IMR-90 (cell line): Measurements from ENCODE around the gene SUGCT. TPM values are rescaled to one million over a fixed set of nuclear protein-coding genes. Genes with fewer than 3 reads are reported as not detected.
A peak's percentile ranks its signal among the peaks of the same experiment; 100 is the strongest.

ENCODE experiments used
- ATAC-seq: fragments of 200-7000 bp; cut with Tn5 transposase; 2 replicates; pipeline ENCODE4 v1.9.1; 2020; ENCODE audit warnings: low read depth, mild to moderate bottlenecking, moderate library complexity
- BruUV-seq: library from RNA; stranded (reverse); fragments of 400-500 nt; replicated peaks from 2 replicates; lab custom pipeline; 2021; lab: Mats Ljungman, UMichigan
- CTCF ChIA-PET: fragments of 300-600 bp; formaldehyde crosslinking; extraction: SDS; loops from one replicate; lab custom pipeline; 2021; ENCODE audit warnings: antibody characterized with exemption; lab: Yijun Ruan, JAX
- POLR2A ChIA-PET: fragments of 300-600 bp; sonication (Branson Sonifier 250); formaldehyde crosslinking; loops from one replicate; lab custom pipeline; 2022; ENCODE audit warnings: antibody characterized with exemption; ENCODE audit not compliant: unreplicated experiment; lab: Charles Lee
- DNase-seq: peaks from one replicate; pipeline ENCODE4 v3.0.0; 2013
- H2AFZ ChIP-seq: replicated peaks from 2 replicates; pipeline ENCODE3; 2013; ENCODE audit warnings: low read length, mild to moderate bottlenecking; ENCODE audit not compliant: poor library complexity
- H2AK5ac ChIP-seq: 2 replicates; pipeline ENCODE4 v1.6.1; 2013; ENCODE audit warnings: low read depth, low read length, inconsistent platforms
- H2AK9ac ChIP-seq: replicated peaks from 2 replicates; pipeline ENCODE3; 2013; ENCODE audit warnings: mild to moderate bottlenecking, low read depth, low read length, moderate library complexity; ENCODE audit not compliant: poor library complexity
- H2BK120ac ChIP-seq: 2 replicates; pipeline ENCODE4 v1.6.1; 2013; ENCODE audit warnings: low read depth, low read length, inconsistent platforms
- H2BK15ac ChIP-seq: 3 replicates; pipeline ENCODE4 v1.6.1; 2013; ENCODE audit warnings: low read depth, low read length, inconsistent platforms
- H2BK20ac ChIP-seq: 2 replicates; pipeline ENCODE4 v1.6.1; 2013; ENCODE audit warnings: low read depth, mild to moderate bottlenecking, inconsistent platforms, low read length, moderate library complexity
- H2BK5ac ChIP-seq: 2 replicates; pipeline ENCODE4 v1.6.1; 2013; ENCODE audit warnings: mild to moderate bottlenecking, low read depth, low read length, inconsistent platforms; ENCODE audit not compliant: poor library complexity, severe bottlenecking
- H3K14ac ChIP-seq: replicated peaks from 2 replicates; pipeline ENCODE4 v1.6.1; 2013; ENCODE audit warnings: low read depth, low read length, inconsistent platforms
- H3K18ac ChIP-seq: 2 replicates; pipeline ENCODE4 v1.6.1; 2013; ENCODE audit warnings: low read depth, low read length, control low read depth
- H3K23ac ChIP-seq: 2 replicates; pipeline ENCODE4 v1.6.1; 2013; ENCODE audit warnings: low read depth, low read length, inconsistent platforms
- H3K27ac ChIP-seq: 2 replicates; pipeline ENCODE4 v1.5.1; 2013; ENCODE audit warnings: mild to moderate bottlenecking, control low read depth, low read length; ENCODE audit not compliant: insufficient read depth
- H3K27me3 ChIP-seq: 2 replicates; pipeline ENCODE4 v1.6.1; 2013; ENCODE audit warnings: low read length; ENCODE audit not compliant: control insufficient read depth, insufficient read depth
- H3K36me3 ChIP-seq: 2 replicates; pipeline ENCODE4 v1.6.1; 2013; ENCODE audit warnings: low read length, mixed read lengths; ENCODE audit not compliant: control insufficient read depth, insufficient read depth
- H3K4ac ChIP-seq: 2 replicates; pipeline ENCODE4 v1.6.1; 2013; ENCODE audit warnings: low read depth, low read length, inconsistent platforms
- H3K4me1 ChIP-seq: 2 replicates; pipeline ENCODE4 v1.6.1; 2013; ENCODE audit warnings: low read length, mixed read lengths; ENCODE audit not compliant: control insufficient read depth, insufficient read depth
- H3K4me2 ChIP-seq: 2 replicates; pipeline ENCODE4 v1.6.1; 2013; ENCODE audit warnings: low read depth, mild to moderate bottlenecking, control low read depth, low read length, moderate library complexity
- H3K4me3 ChIP-seq: 2 replicates; pipeline ENCODE4 v1.5.1; 2013; ENCODE audit warnings: low read depth, mild to moderate bottlenecking, control low read depth, low read length, moderate library complexity; ENCODE audit not compliant: insufficient read depth
- H3K56ac ChIP-seq: 2 replicates; pipeline ENCODE4 v1.6.1; 2013; ENCODE audit warnings: low read length, inconsistent platforms; ENCODE audit not compliant: insufficient read depth; ENCODE audit errors: extremely low read depth
- H3K79me1 ChIP-seq, 2 experiments: 2 replicates each; pipeline ENCODE4 v1.6.1; 2013; ENCODE audit warnings: low read length in 2 of 2, inconsistent platforms in 1 of 2, low read depth in 1 of 2
- H3K9ac ChIP-seq: 2 replicates; pipeline ENCODE4 v1.6.1; 2013; ENCODE audit warnings: low read depth, low read length, control low read depth
- H3K9me1 ChIP-seq: 2 replicates; pipeline ENCODE4 v1.6.1; 2013; ENCODE audit warnings: low read length, inconsistent platforms; ENCODE audit not compliant: insufficient read depth
- H3K9me3 ChIP-seq: 2 replicates; pipeline ENCODE4 v1.6.1; 2013; ENCODE audit warnings: low read length; ENCODE audit not compliant: control insufficient read depth, insufficient read depth
- H4K20me1 ChIP-seq: 2 replicates; pipeline ENCODE4 v1.6.1; 2013; ENCODE audit warnings: low read length, inconsistent platforms; ENCODE audit not compliant: insufficient read depth
- H4K5ac ChIP-seq: 2 replicates; pipeline ENCODE4 v1.6.1; 2013; ENCODE audit warnings: mild to moderate bottlenecking, low read depth, low read length, control low read depth
- H4K8ac ChIP-seq, 2 experiments: 2 replicates each; pipeline ENCODE4 v1.6.1; 2013; ENCODE audit warnings: low read depth in 2 of 2, low read length in 2 of 2, control low read depth in 1 of 2, inconsistent platforms in 1 of 2
- H4K91ac ChIP-seq: 2 replicates; pipeline ENCODE4 v1.6.1; 2013; ENCODE audit warnings: low read depth, low read length, inconsistent platforms; ENCODE audit not compliant: insufficient read depth
- CEBPB ChIP-seq: IDR thresholded peaks from 2 replicates; pipeline ENCODE4 v1.6.1; 2012; ENCODE audit warnings: low read depth, low read length, improper control_type of control experiment
- CHD1 ChIP-seq: IDR thresholded peaks from 2 replicates; pipeline ENCODE4 v1.6.1; 2012; ENCODE audit warnings: low read depth, low read length, improper control_type of control experiment
- FOS ChIP-seq: fragments of 150-350 bp; IDR thresholded peaks from 2 replicates; pipeline ENCODE4 v1.6.1; 2016; ENCODE audit warnings: low read depth, low read length
- MAFK ChIP-seq: IDR thresholded peaks from 2 replicates; pipeline ENCODE4 v1.6.1; 2012; ENCODE audit warnings: low read depth, low read length, improper control_type of control experiment
- MAZ ChIP-seq: IDR thresholded peaks from 2 replicates; pipeline ENCODE4 v1.6.1; 2012; ENCODE audit warnings: low read depth, mild to moderate bottlenecking, low read length, improper control_type of control experiment, moderate library complexity, borderline replicate concordance
- MXI1 ChIP-seq: IDR thresholded peaks from 2 replicates; pipeline ENCODE4 v1.6.1; 2012; ENCODE audit warnings: low read depth, mild to moderate bottlenecking, low read length, moderate library complexity, borderline replicate concordance
- NFE2L2 ChIP-seq: fragments of 150-350 bp; IDR thresholded peaks from 2 replicates; pipeline ENCODE4 v1.6.1; 2016; ENCODE audit warnings: low read depth, mild to moderate bottlenecking, low read length
- RAD21 ChIP-seq: IDR thresholded peaks from 2 replicates; pipeline ENCODE4 v1.6.1; 2012; ENCODE audit warnings: low read length, improper control_type of control experiment
- SMC3 ChIP-seq: fragments of 150-350 bp; IDR thresholded peaks from 2 replicates; pipeline ENCODE4 v1.6.1; 2016; ENCODE audit warnings: low read depth, mild to moderate bottlenecking, antibody characterized with exemption, low read length, moderate library complexity
- WGBS, 2 experiments: methylation state at CpG; one replicate each; pipeline versions ENCODE4 v1.1.5 to v1.1.7; 2013; ENCODE audit warnings: missing lambda C conversion rate in 2 of 2; ENCODE audit not compliant: insufficient read length in 1 of 2; ENCODE audit errors: extremely low coverage in 2 of 2; 5-methylcytosine and 5-hydroxymethylcytosine counted together
- dilution Hi-C: fragments of 300-500 bp; cut with HindIII; formaldehyde crosslinking; loops from one replicate; pipeline ENCODE4 v1.14.3; 2018; ENCODE audit warnings: low sequenced_read_pairs; ENCODE audit not compliant: unreplicated experiment
- in situ Hi-C: fragments of 300-500 bp; cut with MboI; formaldehyde crosslinking; loops from 3 replicates; pipeline ENCODE4 v1.14.3; 2019; ENCODE audit warnings: low sequenced_read_pairs, inconsistent platforms, mixed read lengths
- intact Hi-C: fragments of 100-400 bp; cut with micrococcal nuclease; formaldehyde crosslinking; loops from 2 replicates; pipeline ENCODE4 v1.10.0; 2022
- polyA plus RNA-seq, 3 experiments: library from polyadenylated mRNA; depleted of rRNA; stranded (reverse); fragments of >200 nt; gene quantifications; 2 replicates each; pipeline ENCODE4 v1.2.3, GENCODE V29; 2012; ENCODE audit warnings: low replicate concordance in 1 of 3
- total RNA-seq: library from RNA; depleted of rRNA; stranded (reverse); fragments of >200 nt; gene quantifications from 2 replicates; pipeline ENCODE4 v1.2.3, GENCODE V29; 2012
- TF ChIP-seq, protein P1 (sequence below): conservative IDR thresholded peaks from 2 replicates; pipeline ENCODE4 v1.5.1; 2012; ENCODE audit warnings: mild to moderate bottlenecking, low read depth, low read length, improper control_type of control experiment

SUGCT gene
- total and polyA plus RNA-seq, 2 of the 4 experiments (the other 2 are of a cell fraction) = 5.9 to 8.3 TPM

DNA sequence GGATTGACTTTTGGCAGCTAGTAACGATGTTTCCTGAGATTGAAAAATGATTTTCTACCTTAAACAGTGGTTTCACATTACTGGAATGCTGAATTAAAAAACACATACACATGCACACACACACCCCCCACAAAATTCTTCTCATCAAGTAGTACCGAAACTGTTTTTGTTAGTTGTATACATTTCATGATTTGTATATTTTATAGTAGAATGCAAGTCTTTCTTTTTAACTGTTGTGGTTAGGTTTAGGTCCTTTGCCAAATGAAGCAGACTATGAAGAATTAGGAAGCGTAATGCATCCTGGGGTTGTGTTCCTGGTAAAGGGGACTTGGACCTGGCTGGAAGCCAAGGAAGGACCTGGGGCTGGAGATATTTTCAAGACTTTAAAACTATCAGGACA, 505.8 kb downstream of the SUGCT start:
- no peaks in the 10 kb centered on the region for H3K79me1 ChIP-seq
- no peak overlapping the region for H3K14ac ChIP-seq
- H4K20me1 ChIP-seq = no peaks in the 10 kb centered on the region
- no peak for TF ChIP-seq MAZ
- no peak for TF ChIP-seq MXI1
- no peak for TF ChIP-seq RAD21
- no peak for TF ChIP-seq CHD1
- TF ChIP-seq NFE2L2 = no peak
- TF ChIP-seq SMC3 = no peak
- TF ChIP-seq CEBPB = no peak
- TF ChIP-seq, protein P1, sequence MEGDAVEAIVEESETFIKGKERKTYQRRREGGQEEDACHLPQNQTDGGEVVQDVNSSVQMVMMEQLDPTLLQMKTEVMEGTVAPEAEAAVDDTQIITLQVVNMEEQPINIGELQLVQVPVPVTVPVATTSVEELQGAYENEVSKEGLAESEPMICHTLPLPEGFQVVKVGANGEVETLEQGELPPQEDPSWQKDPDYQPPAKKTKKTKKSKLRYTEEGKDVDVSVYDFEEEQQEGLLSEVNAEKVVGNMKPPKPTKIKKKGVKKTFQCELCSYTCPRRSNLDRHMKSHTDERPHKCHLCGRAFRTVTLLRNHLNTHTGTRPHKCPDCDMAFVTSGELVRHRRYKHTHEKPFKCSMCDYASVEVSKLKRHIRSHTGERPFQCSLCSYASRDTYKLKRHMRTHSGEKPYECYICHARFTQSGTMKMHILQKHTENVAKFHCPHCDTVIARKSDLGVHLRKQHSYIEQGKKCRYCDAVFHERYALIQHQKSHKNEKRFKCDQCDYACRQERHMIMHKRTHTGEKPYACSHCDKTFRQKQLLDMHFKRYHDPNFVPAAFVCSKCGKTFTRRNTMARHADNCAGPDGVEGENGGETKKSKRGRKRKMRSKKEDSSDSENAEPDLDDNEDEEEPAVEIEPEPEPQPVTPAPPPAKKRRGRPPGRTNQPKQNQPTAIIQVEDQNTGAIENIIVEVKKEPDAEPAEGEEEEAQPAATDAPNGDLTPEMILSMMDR = no peak
- no peak for TF ChIP-seq MAFK
- no peak for TF ChIP-seq FOS
- H2BK5ac ChIP-seq = no peak overlapping the region
- no peak overlapping the region for H2AK9ac ChIP-seq
- H4K8ac ChIP-seq = no peak overlapping the region
- intact Hi-C loops = no loop called here
- ATAC-seq = peak; percentile 70
- H3K27me3 ChIP-seq = peaks cover 4% of the 10 kb centered on the region
- POLR2A ChIA-PET = no interaction called here
- no peaks in the 10 kb centered on the region for H3K9me3 ChIP-seq
- in situ Hi-C loops = no loop called here
- H3K4me3 ChIP-seq = no peak overlapping the region
- dilution Hi-C loops = no loop called here
- H4K5ac ChIP-seq = no peak overlapping the region
- H2BK15ac ChIP-seq = no peak overlapping the region
- no CpG with 5 or more reads among the region's 3 CpGs for WGBS, 2 experiments
- peak; percentile 49 for DNase-seq
- no TSS peak for BruUV-seq
- H2BK120ac ChIP-seq = no peak overlapping the region
- no peak overlapping the region for H3K18ac ChIP-seq
- no peak overlapping the region for H4K91ac ChIP-seq
- no peak overlapping the region for H2BK20ac ChIP-seq
- H3K56ac ChIP-seq = no peak overlapping the region
- H3K4me1 ChIP-seq = no peaks in the 10 kb centered on the region
- H2AK5ac ChIP-seq = no peak overlapping the region
- H3K23ac ChIP-seq = no peak overlapping the region
- no peak overlapping the region for H3K9ac ChIP-seq
- no peak overlapping the region for H3K4ac ChIP-seq
- H3K4me2 ChIP-seq = no peak overlapping the region
- no peaks in the 10 kb centered on the region for H3K36me3 ChIP-seq
- H2AFZ ChIP-seq = no peak overlapping the region
- CTCF ChIA-PET = no interaction called here
- no peak overlapping the region for H3K27ac ChIP-seq
- H3K9me1 ChIP-seq = no peaks in the 10 kb centered on the region
